Smooth muscle cell (in vitro differentiated cells): ENCODE measurements around the gene NUP188. TPM values are rescaled to one million over a fixed set of nuclear protein-coding genes. Genes with fewer than 3 reads are reported as not detected.

Experiments
- DNase-seq: peaks from one replicate; lab custom pipeline; 2025; ENCODE audit not compliant: unreplicated experiment; lab: John Stamatoyannopoulos, UW
- H2AFZ ChIP-seq: fragments of 200-600 bp; sonication (generic); 2 replicates; pipeline ENCODE4 v1.6.0; 2016; ENCODE audit warnings: antibody characterized with exemption, low read depth, mild to moderate bottlenecking
- H3F3A ChIP-seq: fragments of 200-600 bp; sonication (generic); 2 replicates; pipeline ENCODE4 v1.6.0; 2017; ENCODE audit warnings: antibody characterized with exemption, low read depth
- H3K27ac ChIP-seq: fragments of 200-600 bp; sonication (generic); 2 replicates; pipeline ENCODE4 v1.5.1; 2016; ENCODE audit warnings: low read depth, mild to moderate bottlenecking
- H3K27me3 ChIP-seq: fragments of 200-600 bp; sonication (generic); 2 replicates; pipeline ENCODE4 v1.6.1; 2016; ENCODE audit warnings: low read depth, mild to moderate bottlenecking
- H3K36me3 ChIP-seq: fragments of 200-600 bp; sonication (generic); 2 replicates; pipeline ENCODE4 v1.5.1; 2016; ENCODE audit warnings: low read depth
- H3K4me1 ChIP-seq: fragments of 200-600 bp; sonication (generic); 2 replicates; pipeline ENCODE4 v1.5.1; 2016; ENCODE audit warnings: low read depth
- H3K4me2 ChIP-seq: fragments of 200-600 bp; sonication (generic); 2 replicates; pipeline ENCODE4 v1.6.0; 2016; ENCODE audit warnings: mild to moderate bottlenecking
- H3K4me3 ChIP-seq: fragments of 200-600 bp; sonication (generic); 2 replicates; pipeline ENCODE4 v1.5.1; 2016; ENCODE audit warnings: mild to moderate bottlenecking
- H3K79me2 ChIP-seq: fragments of 200-600 bp; sonication (generic); 2 replicates; pipeline ENCODE4 v1.6.0; 2016; ENCODE audit warnings: low read depth, mild to moderate bottlenecking
- H3K9ac ChIP-seq: fragments of 200-600 bp; sonication (generic); 2 replicates; pipeline ENCODE4 v1.6.0; 2016; ENCODE audit warnings: low read depth
- H3K9me3 ChIP-seq: fragments of 200-600 bp; sonication (generic); replicated peaks from 2 replicates; pipeline ENCODE4 v1.5.1; 2016; ENCODE audit warnings: low read depth
- H4K20me1 ChIP-seq: fragments of 200-600 bp; sonication (generic); 2 replicates; pipeline ENCODE4 v1.6.0; 2016; ENCODE audit warnings: low read depth
- CTCF ChIP-seq: fragments of 200-600 bp; sonication (generic); IDR thresholded peaks from 2 replicates; pipeline ENCODE4 v1.5.1; 2017; ENCODE audit warnings: borderline replicate concordance, mild to moderate bottlenecking, antibody characterized with exemption; ENCODE audit not compliant: insufficient read depth, poor library complexity, severe bottlenecking
- WGBS: methylation state at CpG from one replicate; pipeline ENCODE4 v1.1.7; 2016; ENCODE audit warnings: low lambda C conversion rate; 5-methylcytosine and 5-hydroxymethylcytosine counted together
- polyA plus RNA-seq: library from polyadenylated mRNA; unstranded; fragments of >200 nt; fragmentation: Nextera tagmentation; extraction: Ambion mirVana; gene quantifications from 2 replicates; pipeline ENCODE4 v1.2.1, GENCODE V29; 2016
- total RNA-seq: library from RNA; depleted of rRNA; stranded (reverse); fragments of >200 nt; gene quantifications from 2 replicates; pipeline ENCODE4 v1.2.3, GENCODE V29; 2014

Gene NUP188
- total and polyA plus RNA-seq, 2 experiments from 2014 or later, result 31.9 to 45.8 TPM

- no peaks in the 10 kb centered on the region for H3K4me1 ChIP-seq
- no peak overlapping the region for H2AFZ ChIP-seq
- no peaks in the 10 kb centered on the region for H3K27me3 ChIP-seq
- H3K4me3 ChIP-seq, result no peak overlapping the region
- WGBS, result 95% methylated on average over 14 of the region's 14 CpGs
- no peak for TF ChIP-seq CTCF
- H3K4me2 ChIP-seq, result no peak overlapping the region
- no peaks in the 10 kb centered on the region for H3K36me3 ChIP-seq
- peaks cover 3% of the 10 kb centered on the region for H4K20me1 ChIP-seq
- no peaks in the 10 kb centered on the region for H3F3A ChIP-seq
- H3K9me3 ChIP-seq, result no peaks in the 10 kb centered on the region
- H3K9ac ChIP-seq, result no peak overlapping the region
- H3K27ac ChIP-seq, result no peak overlapping the region
- H3K79me2 ChIP-seq, result no peaks in the 10 kb centered on the region
- DNase-seq, result no peak
Observed at GRCh38 chr9:129007035-129007765, 59.7 kb downstream of the NUP188 start.

GRCh38 chr9:129007766-129008468, 60.4 kb downstream of the NUP188 start:
- Histone ChIP-seq H3K4me3 (no peak overlapping the region), H3K9ac (no peak overlapping the region), H3K36me3 (no peaks in the 10 kb centered on the region), H3K27ac (no peak overlapping the region), H3F3A (no peaks in the 10 kb centered on the region), H4K20me1 (peaks cover 3% of the 10 kb centered on the region), H3K79me2 (no peaks in the 10 kb centered on the region), H3K4me2 (no peak overlapping the region), H3K9me3 (no peaks in the 10 kb centered on the region), H3K4me1 (no peaks in the 10 kb centered on the region), H2AFZ (no peak overlapping the region), H3K27me3 (no peaks in the 10 kb centered on the region)
- no peak for TF ChIP-seq CTCF
- 96% methylated on average over 17 of the region's 18 CpGs for WGBS
- no peak for DNase-seq

- no peak for DNase-seq
- Histone ChIP-seq H3K9ac (no peak overlapping the region), H3K27ac (no peak overlapping the region), H3K4me3 (no peak overlapping the region), H3K36me3 (no peaks in the 10 kb centered on the region), H3K4me1 (no peaks in the 10 kb centered on the region), H3K9me3 (no peaks in the 10 kb centered on the region), H3F3A (no peaks in the 10 kb centered on the region), H2AFZ (no peak overlapping the region), H3K4me2 (no peak overlapping the region), H3K27me3 (no peaks in the 10 kb centered on the region), H3K79me2 (no peaks in the 10 kb centered on the region), H4K20me1 (peaks cover 3% of the 10 kb centered on the region)
- WGBS, result 98% methylated on average over 6 of the region's 6 CpGs
- TF ChIP-seq CTCF, result no peak
Observed at GRCh38 chr9:129008469-129008965, 61.0 kb downstream of the NUP188 start.
